ENCODE measurements around the gene PACS2. TPM values are rescaled to one million over a fixed set of nuclear protein-coding genes. Genes with fewer than 3 reads are reported as not detected.

Gene PACS2
- total RNA-seq, 1 experiment from 2014 or later = 43.3 TPM

GRCh38 chr14:105393151-105393550, 78.6 kb downstream of the PACS2 start:
- Histone ChIP-seq H3K4me1 (replicated peaks; ENCODE audit: insufficient read depth) (no peaks in the 10 kb centered on the region), H3F3A (ENCODE audit: insufficient read depth, low read depth) (no peaks in the 10 kb centered on the region), H3K27me3 (ENCODE audit: insufficient read depth, low read depth) (no peaks in the 10 kb centered on the region), H3K27ac (no peak overlapping the region), H2AFZ (no peak overlapping the region), H3K4me3 (no peak overlapping the region), H3K79me2 (ENCODE audit: low read depth) (no peaks in the 10 kb centered on the region), H3K9me3 (ENCODE audit: insufficient read depth, low read depth) (no peaks in the 10 kb centered on the region), H3K4me2 (no peak overlapping the region), H4K20me1 (ENCODE audit: insufficient read depth) (no peaks in the 10 kb centered on the region), H3K9me2 (ENCODE audit: insufficient read depth) (no peaks in the 10 kb centered on the region), H3K36me3 (ENCODE audit: low read depth) (no peaks in the 10 kb centered on the region)
- no TSS peak for BruUV-seq (replicated peaks)
- ChIA-PET POLR2A (ENCODE audit: unreplicated experiment) (no interaction called here), CTCF (no interaction called here)
- no peak for DNase-seq
- intact Hi-C loops (cut with micrococcal nuclease; ENCODE audit: unreplicated experiment) = no loop called here
- TF ChIP-seq CTCF (conservative IDR thresholded peaks at IDR 0.05) (no peak), EZH2 (IDR thresholded peaks at IDR 0.05; ENCODE audit: low read depth) (no peak)

GRCh38 chr14:105394714-105395537, 80.4 kb downstream of the PACS2 start:
- H3F3A ChIP-seq (ENCODE audit: insufficient read depth, low read depth) = no peaks in the 10 kb centered on the region
- no peak overlapping the region for H3K27ac ChIP-seq
- peaks cover 11% of the 10 kb centered on the region for H3K79me2 ChIP-seq (ENCODE audit: low read depth)
- TF ChIP-seq CTCF (conservative IDR thresholded peaks at IDR 0.05) = no peak
- no peak for TF ChIP-seq EZH2 (IDR thresholded peaks at IDR 0.05; ENCODE audit: low read depth)
- H4K20me1 ChIP-seq (ENCODE audit: insufficient read depth) = no peaks in the 10 kb centered on the region
- ChIA-PET CTCF (no interaction called here), POLR2A (ENCODE audit: unreplicated experiment) (no interaction called here)
- DNase-seq = no peak
- no peaks in the 10 kb centered on the region for H3K27me3 ChIP-seq (ENCODE audit: insufficient read depth, low read depth)
- no peaks in the 10 kb centered on the region for H3K9me2 ChIP-seq (ENCODE audit: insufficient read depth)
- H3K4me1 ChIP-seq (replicated peaks; ENCODE audit: insufficient read depth) = peaks cover 7% of the 10 kb centered on the region; the same call in 1 of the 2 replicates
- peaks cover 8% of the 10 kb centered on the region for H3K36me3 ChIP-seq (ENCODE audit: low read depth)
- BruUV-seq (replicated peaks) = no TSS peak
- H2AFZ ChIP-seq = no peak overlapping the region
- no peak overlapping the region for H3K4me3 ChIP-seq
- H3K4me2 ChIP-seq = no peak overlapping the region
- peaks cover 10% of the 10 kb centered on the region; the same call in 1 of the 2 replicates for H3K9me3 ChIP-seq (ENCODE audit: insufficient read depth, low read depth)
- intact Hi-C loops (cut with micrococcal nuclease; ENCODE audit: unreplicated experiment) = no loop called here

- intact Hi-C loops (cut with micrococcal nuclease; ENCODE audit: unreplicated experiment) = no loop called here
- Histone ChIP-seq H3K27ac (no peak overlapping the region), H4K20me1 (ENCODE audit: insufficient read depth) (no peaks in the 10 kb centered on the region), H3K4me2 (no peak overlapping the region), H3F3A (ENCODE audit: insufficient read depth, low read depth) (no peaks in the 10 kb centered on the region), H3K4me1 (replicated peaks; ENCODE audit: insufficient read depth) (peaks cover 7% of the 10 kb centered on the region; the same call in 1 of the 2 replicates), H3K79me2 (ENCODE audit: low read depth) (peaks cover 11% of the 10 kb centered on the region), H3K4me3 (no peak overlapping the region), H2AFZ (no peak overlapping the region), H3K36me3 (ENCODE audit: low read depth) (peaks cover 14% of the 10 kb centered on the region), H3K9me3 (ENCODE audit: insufficient read depth, low read depth) (peaks cover 16% of the 10 kb centered on the region; the same call in 1 of the 2 replicates), H3K9me2 (ENCODE audit: insufficient read depth) (no peaks in the 10 kb centered on the region), H3K27me3 (ENCODE audit: insufficient read depth, low read depth) (no peaks in the 10 kb centered on the region)
- no TSS peak for BruUV-seq (replicated peaks)
- CTCF ChIA-PET = no interaction called here
- no peak for TF ChIP-seq EZH2 (IDR thresholded peaks at IDR 0.05; ENCODE audit: low read depth)
- TF ChIP-seq CTCF (conservative IDR thresholded peaks at IDR 0.05) = no peak
- no peak for DNase-seq
- POLR2A ChIA-PET (ENCODE audit: unreplicated experiment) = no interaction called here
These were observed 80.9 kb downstream of the PACS2 start for GRCh38 chr14:105395538-105395854.

All from PC-9 (cell line).